Measurements from ENCODE around the gene C6orf141. TPM values are rescaled to one million over a fixed set of nuclear protein-coding genes. Genes with fewer than 3 reads are reported as not detected.

C6orf141 gene
- total and polyA plus RNA-seq, 2 of the 13 experiments (the other 11 are each of a cell fraction or from before 2014, with no cell fraction given), result 0.07 TPM; not detected in 1

DNA sequence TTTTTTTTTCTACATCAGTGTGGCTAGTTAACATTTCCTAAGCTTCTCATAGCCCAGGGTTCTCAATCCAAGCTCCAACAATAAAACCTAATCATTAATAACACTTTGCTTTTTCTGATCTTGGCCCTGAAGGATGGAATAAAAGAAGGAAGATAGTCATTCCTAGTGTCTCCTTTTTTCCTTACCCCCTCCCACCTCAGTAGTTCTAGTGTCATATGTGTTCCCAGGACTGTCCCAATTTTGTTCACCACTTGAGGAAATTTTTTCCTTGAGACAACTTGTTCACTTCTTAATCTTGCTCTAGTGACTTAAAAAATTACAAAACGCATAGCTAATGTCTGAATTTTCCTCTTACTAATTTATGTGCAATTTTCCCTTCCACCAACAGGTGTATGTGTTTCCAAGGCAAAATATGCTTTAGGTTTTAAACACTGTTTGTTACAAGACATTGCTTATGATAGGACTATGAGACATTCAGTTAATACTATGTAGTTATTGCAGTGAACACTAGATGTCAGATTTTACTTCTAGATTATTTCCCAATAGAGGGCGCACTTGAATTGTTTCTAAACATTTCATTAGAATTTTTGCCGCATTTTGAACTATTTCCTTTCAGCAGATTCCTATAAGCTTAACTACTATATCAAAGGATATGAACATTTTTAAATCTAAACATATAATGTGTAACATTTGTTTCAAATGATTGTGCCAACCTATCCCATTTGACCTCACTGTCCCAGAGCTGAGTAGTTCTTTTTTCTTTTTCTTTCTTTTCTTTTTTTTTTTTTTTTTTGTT is 18.5 kb upstream of the C6orf141 start (continued):
- TF ChIP-seq MYNN (CRISPR knock-in tag; IDR thresholded peaks at IDR 0.05; ENCODE audit: low read depth) (no peak), ELF3 (CRISPR knock-in tag; IDR thresholded peaks at IDR 0.05) (peak; percentile 51)
- TF ChIP-seq, protein P1, sequence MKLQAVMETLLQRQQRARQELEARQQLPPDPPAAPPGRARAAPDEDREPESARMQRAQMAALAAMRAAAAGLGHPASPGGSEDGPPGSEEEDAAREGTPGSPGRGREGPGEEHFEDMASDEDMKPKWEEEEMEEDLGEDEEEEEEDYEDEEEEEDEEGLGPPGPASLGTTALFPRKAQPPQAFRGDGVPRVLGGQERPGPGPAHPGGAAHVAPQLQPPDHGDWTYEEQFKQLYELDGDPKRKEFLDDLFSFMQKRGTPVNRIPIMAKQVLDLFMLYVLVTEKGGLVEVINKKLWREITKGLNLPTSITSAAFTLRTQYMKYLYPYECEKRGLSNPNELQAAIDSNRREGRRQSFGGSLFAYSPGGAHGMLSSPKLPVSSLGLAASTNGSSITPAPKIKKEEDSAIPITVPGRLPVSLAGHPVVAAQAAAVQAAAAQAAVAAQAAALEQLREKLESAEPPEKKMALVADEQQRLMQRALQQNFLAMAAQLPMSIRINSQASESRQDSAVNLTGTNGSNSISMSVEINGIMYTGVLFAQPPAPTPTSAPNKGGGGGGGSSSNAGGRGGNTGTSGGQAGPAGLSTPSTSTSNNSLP (IDR thresholded peaks at IDR 0.05; ENCODE audit: low read depth, low read length), result peak; percentile 88
- TF ChIP-seq, protein P2, sequence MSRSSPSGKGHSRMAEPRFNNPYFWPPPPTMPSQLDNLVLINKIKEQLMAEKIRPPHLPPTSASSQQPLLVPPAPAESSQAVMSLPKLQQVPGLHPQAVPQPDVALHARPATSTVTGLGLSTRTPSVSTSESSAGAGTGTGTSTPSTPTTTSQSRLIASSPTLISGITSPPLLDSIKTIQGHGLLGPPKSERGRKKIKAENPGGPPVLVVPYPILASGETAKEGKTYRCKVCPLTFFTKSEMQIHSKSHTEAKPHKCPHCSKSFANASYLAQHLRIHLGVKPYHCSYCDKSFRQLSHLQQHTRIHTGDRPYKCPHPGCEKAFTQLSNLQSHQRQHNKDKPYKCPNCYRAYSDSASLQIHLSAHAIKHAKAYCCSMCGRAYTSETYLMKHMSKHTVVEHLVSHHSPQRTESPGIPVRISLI (CRISPR knock-in tag; IDR thresholded peaks at IDR 0.05; ENCODE audit: borderline replicate concordance), result peak; percentile 50

DNA sequence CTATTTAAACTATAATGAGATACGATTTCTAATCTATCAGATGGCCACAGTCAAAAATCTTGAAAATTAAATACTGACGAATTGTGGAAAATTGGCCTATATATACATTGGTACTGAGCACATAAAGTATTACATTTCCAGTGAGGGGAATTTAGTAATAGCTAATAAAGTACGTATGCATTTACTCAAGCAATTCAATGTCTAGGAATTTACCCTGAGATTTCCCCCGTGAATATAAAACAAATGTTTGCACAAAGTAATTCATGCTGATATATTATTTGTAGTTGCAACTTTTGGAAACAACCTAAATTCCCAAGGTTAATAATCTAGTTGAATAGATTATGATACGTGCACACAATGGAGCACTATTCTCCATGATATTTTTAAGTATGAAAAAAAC is 14.7 kb upstream of the C6orf141 start:
- ChIA-PET POLR2A (no interaction called here), CTCF (ENCODE audit: low intra/inter-chr PET ratio, low total read pairs) (no interaction called here)
- Histone ChIP-seq H3K9me3 (ENCODE audit: low read length) (no peaks in the 10 kb centered on the region), H3K4me3 (replicated peaks in 1 of 3; ENCODE audit: insufficient read depth in 1 of 3, low read depth in 2 of 3, low read length in 3 of 3) (no peak overlapping the region), H3K79me2 (ENCODE audit: insufficient read depth, low read length) (no peaks in the 10 kb centered on the region), H3K36me3 (replicated peaks in 1 of 2; ENCODE audit: control insufficient read depth in 1 of 2, insufficient read depth in 2 of 2, low read length in 2 of 2) (no peaks in the 10 kb centered on the region), H3K27me3 (ENCODE audit: control insufficient read depth in 1 of 2, insufficient read depth in 2 of 2, low read length in 2 of 2) (no peaks in the 10 kb centered on the region; a peak in 1 of 5 replicates), H3K4me1 (ENCODE audit: insufficient read depth, low read length) (peaks cover 10% of the 10 kb centered on the region; the same call in 1 of the 2 replicates), H3K4me2 (ENCODE audit: low read depth, low read length) (no peak overlapping the region), H2AFZ (ENCODE audit: low read length) (no peak overlapping the region), H4K20me1 (ENCODE audit: insufficient read depth, low read length) (no peaks in the 10 kb centered on the region), H3K9ac (ENCODE audit: insufficient read depth, low read depth, low read length) (no peak overlapping the region), H3K27ac (ENCODE audit: extremely low read length, insufficient read depth, low read length) (no peak overlapping the region)
- ATAC-seq, result no peak
- in situ Hi-C loops (cut with HindIII; ENCODE audit: extremely low pct_ligation_motif_present, low pct_unique_long_range_greater_than_20kb), result no loop called here
- intact Hi-C loops (cut with micrococcal nuclease; ENCODE audit: unreplicated experiment), result no loop called here
- no peak for DNase-seq (ENCODE audit: low spot score)
- FAIRE-seq, result no peak
- no TSS peak for BruUV-seq (replicated peaks)
- no peak for TF ChIP-seq ZNF772 (CRISPR knock-in tag; IDR thresholded peaks at IDR 0.05)
- TF ChIP-seq, protein P3, sequence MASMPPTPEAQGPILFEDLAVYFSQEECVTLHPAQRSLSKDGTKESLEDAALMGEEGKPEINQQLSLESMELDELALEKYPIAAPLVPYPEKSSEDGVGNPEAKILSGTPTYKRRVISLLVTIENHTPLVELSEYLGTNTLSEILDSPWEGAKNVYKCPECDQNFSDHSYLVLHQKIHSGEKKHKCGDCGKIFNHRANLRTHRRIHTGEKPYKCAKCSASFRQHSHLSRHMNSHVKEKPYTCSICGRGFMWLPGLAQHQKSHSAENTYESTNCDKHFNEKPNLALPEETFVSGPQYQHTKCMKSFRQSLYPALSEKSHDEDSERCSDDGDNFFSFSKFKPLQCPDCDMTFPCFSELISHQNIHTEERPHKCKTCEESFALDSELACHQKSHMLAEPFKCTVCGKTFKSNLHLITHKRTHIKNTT (CRISPR knock-in tag; IDR thresholded peaks at IDR 0.05), result no peak
- TF ChIP-seq ZC3H13 (CRISPR knock-in tag; IDR thresholded peaks at IDR 0.05), result no peak
- no peak for TF ChIP-seq ZNF780A (CRISPR knock-in tag; IDR thresholded peaks at IDR 0.05)
- TF ChIP-seq ZNF841 (CRISPR knock-in tag; IDR thresholded peaks at IDR 0.05; ENCODE audit: borderline replicate concordance), result no peak
- no peak for TF ChIP-seq FOXA1 (IDR thresholded peaks at IDR 0.05)
- no peak for TF ChIP-seq FOXA1 (CRISPR knock-in tag; IDR thresholded peaks at IDR 0.05)
- TF ChIP-seq, protein P4, sequence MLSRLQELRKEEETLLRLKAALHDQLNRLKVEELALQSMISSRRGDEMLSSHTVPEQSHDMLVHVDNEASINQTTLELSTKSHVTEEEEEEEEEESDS (CRISPR knock-in tag; IDR thresholded peaks at IDR 0.05; ENCODE audit: borderline replicate concordance), result no peak
- TF ChIP-seq TBP (CRISPR knock-in tag; IDR thresholded peaks at IDR 0.05), result no peak
- TF ChIP-seq, protein P5, sequence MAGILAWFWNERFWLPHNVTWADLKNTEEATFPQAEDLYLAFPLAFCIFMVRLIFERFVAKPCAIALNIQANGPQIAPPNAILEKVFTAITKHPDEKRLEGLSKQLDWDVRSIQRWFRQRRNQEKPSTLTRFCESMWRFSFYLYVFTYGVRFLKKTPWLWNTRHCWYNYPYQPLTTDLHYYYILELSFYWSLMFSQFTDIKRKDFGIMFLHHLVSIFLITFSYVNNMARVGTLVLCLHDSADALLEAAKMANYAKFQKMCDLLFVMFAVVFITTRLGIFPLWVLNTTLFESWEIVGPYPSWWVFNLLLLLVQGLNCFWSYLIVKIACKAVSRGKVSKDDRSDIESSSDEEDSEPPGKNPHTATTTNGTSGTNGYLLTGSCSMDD (CRISPR knock-in tag; IDR thresholded peaks at IDR 0.05), result no peak
- no peak for TF ChIP-seq MLLT10 (CRISPR knock-in tag; IDR thresholded peaks at IDR 0.05)
- no peak for TF ChIP-seq TMF1 (CRISPR knock-in tag; IDR thresholded peaks at IDR 0.05; ENCODE audit: low read depth)
- no peak for TF ChIP-seq ZNF713 (CRISPR knock-in tag; IDR thresholded peaks at IDR 0.05)
- no peak for TF ChIP-seq ZNF629 (CRISPR knock-in tag; conservative IDR thresholded peaks at IDR 0.05)
- TF ChIP-seq SPEN (CRISPR knock-in tag; IDR thresholded peaks at IDR 0.05; ENCODE audit: low read depth), result no peak
- WGBS (ENCODE audit: low lambda C conversion rate), result 38% methylated on average over 5 of the region's 5 CpGs

All from HepG2 (cell line).